M059J (cell line): ENCODE results near the gene TMEM82. TPM values are rescaled to one million over a fixed set of nuclear protein-coding genes. Genes with fewer than 3 reads are reported as not detected.
"Not testable (repeated sequence)": the region's sequence is repeated elsewhere in the genome, so short reads cannot be mapped to it uniquely, and the experiment has no call there.

Experiments
- DNase-seq: peaks from one replicate; pipeline ENCODE4 v3.0.0-alpha.2; 2012; ENCODE audit warnings: low read depth
- total RNA-seq: library from RNA; depleted of rRNA; stranded (reverse); fragments of >200 nt; shearing (Covaris generic); gene quantifications from 2 replicates; pipeline ENCODE4 v1.2.3, GENCODE V29; 2014; rRNA removed

Gene TMEM82
- not detected in 2 replicates for total RNA-seq

GRCh38 chr1:15742339-15742801 is at the start of gene TMEM82:
Gene TMEM82 (plus strand): TSS chr1:15742499. CDS start chr1:15742560, 61 bp downstream.
- DNase-seq: no peak

- DNase-seq: no peak
These were observed 48.9 kb upstream of the TMEM82 start for GRCh38 chr1:15693371-15693770.

GRCh38 chr1:15696956-15697521 is 45.3 kb upstream of the TMEM82 start:
- no peak for DNase-seq

- DNase-seq: no peak
These were observed 44.1 kb upstream of the TMEM82 start for GRCh38 chr1:15698201-15698600.

GRCh38 chr1:15699321-15699720 is 43.0 kb upstream of the TMEM82 start:
- DNase-seq: not testable (repeated sequence)

GRCh38 chr1:15700508-15700907 is 41.8 kb upstream of the TMEM82 start:
- DNase-seq: no peak

GRCh38 chr1:15701784-15702183 is 40.5 kb upstream of the TMEM82 start:
- DNase-seq: no peak

GRCh38 chr1:15702722-15703550 is 39.4 kb upstream of the TMEM82 start:
- DNase-seq: peak; percentile 23

- DNase-seq: peak; percentile 68
These were observed 38.7 kb upstream of the TMEM82 start for GRCh38 chr1:15703562-15703961.

GRCh38 chr1:15704526-15705183 is 37.6 kb upstream of the TMEM82 start:
- DNase-seq: no peak

GRCh38 chr1:15705184-15705566 is 37.1 kb upstream of the TMEM82 start:
- no peak for DNase-seq

- no peak for DNase-seq
These were observed 35.5 kb upstream of the TMEM82 start for GRCh38 chr1:15706751-15707150.

GRCh38 chr1:15707239-15707925 is 34.9 kb upstream of the TMEM82 start:
- DNase-seq: no peak

- DNase-seq: no peak
These were observed 33.7 kb upstream of the TMEM82 start for GRCh38 chr1:15708486-15709137.

GRCh38 chr1:15709226-15709625 is 33.1 kb upstream of the TMEM82 start:
- no peak for DNase-seq

- no peak for DNase-seq
These were observed 30.1 kb upstream of the TMEM82 start for GRCh38 chr1:15712168-15712567.

- DNase-seq: no peak
These were observed 27.7 kb upstream of the TMEM82 start for GRCh38 chr1:15714406-15715136.

GRCh38 chr1:15717418-15718125 is 24.7 kb upstream of the TMEM82 start:
- no peak for DNase-seq

GRCh38 chr1:15718199-15718601 is 24.1 kb upstream of the TMEM82 start:
- DNase-seq: no peak
